Esophagus muscularis mucosa (tissue), 4 donors: ENCODE results near the gene CEACAM1. TPM values are rescaled to one million over a fixed set of nuclear protein-coding genes. Genes with fewer than 3 reads are reported as not detected.

Source experiments
- DNase-seq: peaks from one replicate; pipeline ENCODE4 v3.0.0-alpha.2; 2017; ENCODE audit errors: extremely low spot score
- H3K27ac ChIP-seq, 4 donors: fragments of 200-600 bp; sonication (generic); replicated peaks in 1 of 4; 1 replicate in 3 of 4; 2 replicates in 1 of 4; pipeline ENCODE4 v1.5.1; 2016 to 2019; ENCODE audit warnings: mild to moderate bottlenecking in 1 of 4
- H3K27me3 ChIP-seq, 4 donors: fragments of 200-600 bp; sonication (generic); one replicate each; pipeline versions ENCODE4 v1.5.1 to v1.6.0; 2016 to 2019
- H3K36me3 ChIP-seq, 4 donors: fragments of 200-600 bp; sonication (generic); one replicate each; pipeline ENCODE4 v1.5.1; 2016 to 2019
- H3K4me1 ChIP-seq, 4 donors: fragments of 200-600 bp; sonication (generic); one replicate each; pipeline ENCODE4 v1.5.1; 2016 to 2019
- H3K4me3 ChIP-seq, 4 donors: fragments of 200-600 bp; sonication (generic); 1 replicate in 2 of 4; 2 replicates in 2 of 4; pipeline ENCODE4 v1.5.1; 2016 to 2019; ENCODE audit warnings: mild to moderate bottlenecking in 4 of 4, moderate library complexity in 1 of 4
- H3K9me3 ChIP-seq, 4 donors: fragments of 200-600 bp; sonication (generic); 1 replicate in 3 of 4; 2 replicates in 1 of 4; pipeline ENCODE4 v1.5.1; 2016 to 2019
- EP300 ChIP-seq: sonication (generic); formaldehyde crosslinking; IDR thresholded peaks from one replicate; pipeline ENCODE4 v1.6.1; 2017; ENCODE audit warnings: antibody characterized with exemption
- POLR2A ChIP-seq: fragments of 450-650 bp; IDR thresholded peaks from one replicate; pipeline ENCODE4 v1.6.1; 2017; ENCODE audit warnings: antibody characterized with exemption, moderate library complexity, mild to moderate bottlenecking, low read depth
- POLR2AphosphoS5 ChIP-seq, 2 donors: sonication (generic); formaldehyde crosslinking; IDR thresholded peaks; one replicate each; pipeline ENCODE4 v1.6.1; 2017; ENCODE audit warnings: antibody characterized with exemption in 2 of 2
- WGBS: methylation state at CpG from one replicate; pipeline ENCODE4 v1.1.5; 2018; 5-methylcytosine and 5-hydroxymethylcytosine counted together
- intact Hi-C: fragments of 100-400 bp; cut with DNase I; formaldehyde crosslinking; loops from one replicate; pipeline ENCODE4 v1.15.1; 2023
- total RNA-seq, 4 donors: library from RNA; depleted of rRNA; stranded (reverse); fragments of >200 nt; gene quantifications; one replicate each; pipeline versions ENCODE4 v1.1.0 to v1.2.1, GENCODE V29; 2016
- TF ChIP-seq, protein P1 (sequence below), 3 experiments: fragments of 200-600 bp in 2 of 3; fragments of 450-650 bp in 1 of 3; sonication (generic) in 2 of 3; IDR thresholded peaks; one replicate each; pipeline ENCODE4 v1.5.1; 2017 to 2019; ENCODE audit warnings: antibody characterized with exemption in 3 of 3, mild to moderate bottlenecking in 2 of 3, moderate library complexity in 1 of 3

The CEACAM1 gene
- total RNA-seq, 4 donors from 2014 or later = 1.2 to 3.1 (median 1.7) TPM

- Histone ChIP-seq H3K27ac (no peak overlapping the region), H3K4me3 (no peak overlapping the region), H3K9me3 (no peaks in the 10 kb centered on the region), H3K4me1 (no peaks in the 10 kb centered on the region), H3K36me3 (no peaks in the 10 kb centered on the region), H3K27me3 (peaks cover 0 to 5% (median 0%) of the 10 kb centered on the region in 4 donors)
- TF ChIP-seq POLR2AphosphoS5 (IDR thresholded peaks at IDR 0.05) (no peak), EP300 (no peak), POLR2A (no peak)
- TF ChIP-seq, protein P1, sequence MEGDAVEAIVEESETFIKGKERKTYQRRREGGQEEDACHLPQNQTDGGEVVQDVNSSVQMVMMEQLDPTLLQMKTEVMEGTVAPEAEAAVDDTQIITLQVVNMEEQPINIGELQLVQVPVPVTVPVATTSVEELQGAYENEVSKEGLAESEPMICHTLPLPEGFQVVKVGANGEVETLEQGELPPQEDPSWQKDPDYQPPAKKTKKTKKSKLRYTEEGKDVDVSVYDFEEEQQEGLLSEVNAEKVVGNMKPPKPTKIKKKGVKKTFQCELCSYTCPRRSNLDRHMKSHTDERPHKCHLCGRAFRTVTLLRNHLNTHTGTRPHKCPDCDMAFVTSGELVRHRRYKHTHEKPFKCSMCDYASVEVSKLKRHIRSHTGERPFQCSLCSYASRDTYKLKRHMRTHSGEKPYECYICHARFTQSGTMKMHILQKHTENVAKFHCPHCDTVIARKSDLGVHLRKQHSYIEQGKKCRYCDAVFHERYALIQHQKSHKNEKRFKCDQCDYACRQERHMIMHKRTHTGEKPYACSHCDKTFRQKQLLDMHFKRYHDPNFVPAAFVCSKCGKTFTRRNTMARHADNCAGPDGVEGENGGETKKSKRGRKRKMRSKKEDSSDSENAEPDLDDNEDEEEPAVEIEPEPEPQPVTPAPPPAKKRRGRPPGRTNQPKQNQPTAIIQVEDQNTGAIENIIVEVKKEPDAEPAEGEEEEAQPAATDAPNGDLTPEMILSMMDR (IDR thresholded peaks at IDR 0.05) = no peak
- DNase-seq = no peak
- 52% methylated on average over 6 of the region's 6 CpGs for WGBS
- intact Hi-C loops = no loop called here
Measured at GRCh38 chr19:42473686-42474085, 54.6 kb downstream of the CEACAM1 start.

GRCh38 chr19:42472402-42473147 is 55.7 kb downstream of the CEACAM1 start:
- TF ChIP-seq POLR2AphosphoS5 (IDR thresholded peaks at IDR 0.05) (no peak), EP300 (no peak), POLR2A (no peak)
- TF ChIP-seq, protein P1 (IDR thresholded peaks at IDR 0.05) = no peak
- Histone ChIP-seq H3K9me3 (no peaks in the 10 kb centered on the region), H3K27ac (no peak overlapping the region), H3K4me1 (peaks cover 0 to 5% (median 0%) of the 10 kb centered on the region in 4 donors), H3K27me3 (peaks cover 0 to 5% (median 0%) of the 10 kb centered on the region in 4 donors), H3K4me3 (no peak overlapping the region), H3K36me3 (no peaks in the 10 kb centered on the region)
- no peak for DNase-seq
- WGBS = 89% methylated on average over 7 of the region's 7 CpGs
- intact Hi-C loops = no loop called here

GRCh38 chr19:42471554-42472249 is 56.6 kb downstream of the CEACAM1 start:
- no peak overlapping the region for H3K27ac ChIP-seq
- WGBS = 78% methylated on average over 6 of the region's 7 CpGs
- intact Hi-C loops = no loop called here

DNA sequence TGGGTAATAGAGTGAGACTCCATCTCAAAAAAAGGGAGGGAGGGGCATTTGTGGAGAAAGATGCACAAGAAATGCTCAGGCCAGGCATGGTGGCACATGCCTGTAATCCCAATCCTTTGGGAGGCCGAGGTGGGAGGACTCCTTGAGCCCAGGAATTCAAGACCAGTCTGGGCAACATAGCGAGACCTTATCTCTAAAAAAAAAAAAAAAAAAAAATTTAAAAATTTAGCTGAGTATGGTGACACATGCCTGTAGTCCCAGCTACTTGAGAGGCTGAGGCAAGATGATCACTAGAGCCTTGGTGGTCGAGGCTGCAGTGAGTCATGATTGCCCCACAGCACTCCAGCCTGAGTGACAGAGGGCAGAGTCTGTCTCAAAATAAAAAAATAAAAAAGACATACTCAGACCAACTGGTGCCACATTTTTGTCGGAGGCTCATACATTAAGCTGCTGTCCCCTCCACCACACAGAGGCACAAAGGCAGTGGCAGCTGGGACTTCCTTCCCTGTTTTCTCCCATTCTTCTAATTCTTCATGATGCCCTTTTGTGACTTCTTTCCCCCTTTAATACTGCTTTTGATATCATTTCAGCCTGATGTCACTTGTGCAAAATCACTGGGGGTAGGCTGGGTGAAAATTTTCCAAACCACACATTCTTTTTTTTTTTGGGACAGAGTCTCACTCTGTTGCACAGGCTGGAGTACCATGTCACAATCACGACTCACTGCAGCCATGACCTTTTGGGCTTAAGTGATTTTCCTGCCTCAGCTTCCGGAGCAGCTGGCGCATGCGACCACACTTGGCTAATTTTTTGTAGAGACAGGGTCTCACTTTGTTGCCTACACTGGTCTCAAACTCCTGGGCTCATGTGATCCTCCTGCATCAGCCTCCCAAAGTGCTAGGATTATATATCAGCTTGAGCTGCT is 58.7 kb downstream of the CEACAM1 start:
- WGBS = 74% methylated on average over 8 of the region's 8 CpGs
- intact Hi-C loops = no loop called here
- Histone ChIP-seq H3K4me1 (peaks cover 8 to 17% (median 12%) of the 10 kb centered on the region in 4 donors), H3K9me3 (no peaks in the 10 kb centered on the region), H3K27ac (no peak overlapping the region), H3K4me3 (no peak overlapping the region), H3K36me3 (no peaks in the 10 kb centered on the region), H3K27me3 (peaks cover 0 to 5% (median 0%) of the 10 kb centered on the region in 4 donors)
- DNase-seq = no peak
- TF ChIP-seq POLR2A = no peak
- no peak for TF ChIP-seq EP300
- TF ChIP-seq, protein P1 (IDR thresholded peaks at IDR 0.05) = no peak
- no peak for TF ChIP-seq POLR2AphosphoS5 (IDR thresholded peaks at IDR 0.05)

More at GRCh38 chr19:42471554-42472249, 56.6 kb downstream of the CEACAM1 start:
- TF ChIP-seq POLR2AphosphoS5 (IDR thresholded peaks at IDR 0.05) (no peak), POLR2A (no peak), EP300 (no peak)
- TF ChIP-seq, protein P1 (IDR thresholded peaks at IDR 0.05) = no peak
- no peak overlapping the region for H3K4me3 ChIP-seq
- DNase-seq = no peak
- peaks cover 0 to 5% (median 0%) of the 10 kb centered on the region in 4 donors for H3K27me3 ChIP-seq
- no peaks in the 10 kb centered on the region for H3K9me3 ChIP-seq
- H3K4me1 ChIP-seq = peaks cover 0 to 7% (median 5%) of the 10 kb centered on the region in 4 donors
- H3K36me3 ChIP-seq = no peaks in the 10 kb centered on the region
